Activated B cell treated with CpG ODN at 0.5 μM for 24 hours (primary cell): Measurements from ENCODE around the gene PON3. TPM values are rescaled to one million over a fixed set of nuclear protein-coding genes. Genes with fewer than 3 reads are reported as not detected.
"Not testable (repeated sequence)": the region's sequence is repeated elsewhere in the genome, so short reads cannot be mapped to it uniquely, and the experiment has no call there.

Experiments
- ATAC-seq: fragments of 200-7000 bp; cut with Tn5 transposase; one replicate; pipeline ENCODE4 v1.10.0; 2021; ENCODE audit warnings: low read depth, mild to moderate bottlenecking, moderate library complexity
- CTCF ChIA-PET: fragments of 350-600 bp; sonication (Branson Sonifier 250); formaldehyde crosslinking; loops from one replicate; lab custom pipeline; 2021; ENCODE audit warnings: antibody characterized with exemption; lab: Charles Lee
- POLR2A ChIA-PET: fragments of 350-600 bp; sonication (Branson Sonifier 250); formaldehyde crosslinking; loops from one replicate; lab custom pipeline; 2021; ENCODE audit warnings: antibody characterized with exemption; lab: Charles Lee
- DNase-seq: peaks from one replicate; pipeline ENCODE4 v3.0.0; 2022
- H3K27ac Mint-ChIP-seq: one replicate; pipeline ENCODE4 v1.8.0; 2020; ENCODE audit warnings: mixed read lengths
- H3K27me3 Mint-ChIP-seq: one replicate; pipeline ENCODE4 v1.8.0; 2021; ENCODE audit warnings: mixed read lengths
- H3K36me3 Mint-ChIP-seq: one replicate; pipeline ENCODE4 v1.8.0; 2021; ENCODE audit warnings: low read depth, mixed read lengths
- H3K4me1 Mint-ChIP-seq: one replicate; pipeline ENCODE4 v1.8.0; 2021; ENCODE audit warnings: mixed read lengths
- H3K4me3 Mint-ChIP-seq: one replicate; pipeline ENCODE4 v1.8.0; 2020; ENCODE audit warnings: mild to moderate bottlenecking, mixed read lengths
- H3K9me3 Mint-ChIP-seq: one replicate; pipeline ENCODE4 v1.8.0; 2020; ENCODE audit warnings: mixed read lengths
- CTCF ChIP-seq: fragments of 200-600 bp; IDR thresholded peaks from one replicate; pipeline ENCODE4 v1.8.0; 2022; ENCODE audit warnings: antibody characterized with exemption, mild to moderate bottlenecking
- intact Hi-C: fragments of 100-400 bp; cut with micrococcal nuclease; formaldehyde crosslinking; loops from one replicate; pipeline ENCODE4 v1.15.1; 2024
- total RNA-seq: library from RNA; stranded (reverse); gene quantifications from 2 replicates; pipeline ENCODE4 v1.2.3, GENCODE V29; 2022

The PON3 gene
- total RNA-seq, 1 donor from 2014 or later: not detected

GRCh38 chr7:95391761-95392160 is 4.4 kb downstream of the PON3 start:
- TF ChIP-seq CTCF: no peak
- H3K9me3 Mint-ChIP-seq: peaks cover 6% of the 10 kb centered on the region
- no peaks in the 10 kb centered on the region for H3K36me3 Mint-ChIP-seq
- intact Hi-C loops: no loop called here
- H3K27ac Mint-ChIP-seq: no peak overlapping the region
- ATAC-seq (no peak), DNase-seq (no peak)
- CTCF ChIA-PET: interaction anchor here (1.0 kb wide), 1 partner anchor 87 kb away, joined by 3 read pairs; no protein-coding TSS in a partner anchor
- H3K27me3 Mint-ChIP-seq: peaks cover 31% of the 10 kb centered on the region
- no peak overlapping the region for H3K4me3 Mint-ChIP-seq
- H3K4me1 Mint-ChIP-seq: peaks cover 9% of the 10 kb centered on the region
- POLR2A ChIA-PET: no interaction called here

GRCh38 chr7:95389516-95389915 is 6.7 kb downstream of the PON3 start:
- Mint-ChIP-seq H3K27ac (no peak overlapping the region), H3K4me3 (no peak overlapping the region), H3K4me1 (no peaks in the 10 kb centered on the region), H3K27me3 (peaks cover 27% of the 10 kb centered on the region), H3K9me3 (peaks cover 6% of the 10 kb centered on the region), H3K36me3 (no peaks in the 10 kb centered on the region)
- no peak for ATAC-seq
- CTCF ChIA-PET: no interaction called here
- POLR2A ChIA-PET: no interaction called here
- TF ChIP-seq CTCF: no peak
- intact Hi-C loops: no loop called here
- no peak for DNase-seq

- ATAC-seq, DNase-seq, H3K9me3 Mint-ChIP-seq, H3K27ac Mint-ChIP-seq, POLR2A ChIA-PET, H3K4me3 Mint-ChIP-seq, H3K36me3 Mint-ChIP-seq, intact Hi-C loops, CTCF ChIA-PET, H3K4me1 Mint-ChIP-seq: not testable (repeated sequence)
- peaks cover 10% of the 10 kb centered on the region for H3K27me3 Mint-ChIP-seq
These were observed 16.7 kb downstream of the PON3 start for GRCh38 chr7:95379457-95379856.

DNA sequence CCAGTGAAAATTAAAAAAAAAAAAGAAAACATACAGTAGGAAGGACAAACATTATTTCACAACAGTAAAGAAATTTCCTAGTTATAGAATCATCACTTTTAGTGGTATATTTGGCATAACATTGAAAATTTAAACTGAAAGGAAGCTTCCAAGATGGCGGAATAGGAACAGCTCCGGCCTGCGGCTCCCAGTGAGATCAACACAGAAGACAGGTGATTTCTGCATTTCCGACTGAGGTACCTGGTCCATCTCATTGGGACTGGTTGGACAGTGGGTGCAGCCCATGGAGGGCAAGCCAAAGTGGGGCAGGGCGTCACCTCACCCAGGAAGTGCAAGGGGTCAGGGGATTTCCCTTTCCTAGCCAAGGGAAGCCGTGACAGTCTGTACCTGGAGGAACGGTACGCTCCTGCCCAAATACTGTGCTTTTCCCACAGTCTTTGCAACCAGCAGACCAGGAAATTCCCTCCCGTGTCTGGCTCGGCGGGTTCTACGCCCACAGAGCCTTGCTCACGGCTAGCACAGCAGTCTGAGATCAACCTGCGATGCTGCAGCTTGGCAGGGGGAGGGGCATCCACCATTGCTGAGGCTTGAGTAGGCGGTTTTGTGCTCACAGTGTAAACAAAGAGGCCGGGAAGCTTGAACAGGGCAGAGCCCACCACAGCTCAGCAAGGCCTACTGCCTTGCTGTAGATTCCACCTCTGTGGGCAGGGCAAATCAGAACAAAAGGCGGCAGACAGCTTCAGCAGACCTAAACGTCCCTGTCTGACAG is 19.4 kb downstream of the PON3 start:
- no peak for TF ChIP-seq CTCF
- ChIA-PET POLR2A (no interaction called here), CTCF (no interaction called here)
- peaks cover 10% of the 10 kb centered on the region for H3K27me3 Mint-ChIP-seq
- H3K4me1 Mint-ChIP-seq: no peaks in the 10 kb centered on the region
- intact Hi-C loops: no loop called here
- ATAC-seq: no peak
- no peak overlapping the region for H3K27ac Mint-ChIP-seq
- no peaks in the 10 kb centered on the region for H3K36me3 Mint-ChIP-seq
- no peaks in the 10 kb centered on the region for H3K9me3 Mint-ChIP-seq
- no peak for DNase-seq
- H3K4me3 Mint-ChIP-seq: no peak overlapping the region

DNA sequence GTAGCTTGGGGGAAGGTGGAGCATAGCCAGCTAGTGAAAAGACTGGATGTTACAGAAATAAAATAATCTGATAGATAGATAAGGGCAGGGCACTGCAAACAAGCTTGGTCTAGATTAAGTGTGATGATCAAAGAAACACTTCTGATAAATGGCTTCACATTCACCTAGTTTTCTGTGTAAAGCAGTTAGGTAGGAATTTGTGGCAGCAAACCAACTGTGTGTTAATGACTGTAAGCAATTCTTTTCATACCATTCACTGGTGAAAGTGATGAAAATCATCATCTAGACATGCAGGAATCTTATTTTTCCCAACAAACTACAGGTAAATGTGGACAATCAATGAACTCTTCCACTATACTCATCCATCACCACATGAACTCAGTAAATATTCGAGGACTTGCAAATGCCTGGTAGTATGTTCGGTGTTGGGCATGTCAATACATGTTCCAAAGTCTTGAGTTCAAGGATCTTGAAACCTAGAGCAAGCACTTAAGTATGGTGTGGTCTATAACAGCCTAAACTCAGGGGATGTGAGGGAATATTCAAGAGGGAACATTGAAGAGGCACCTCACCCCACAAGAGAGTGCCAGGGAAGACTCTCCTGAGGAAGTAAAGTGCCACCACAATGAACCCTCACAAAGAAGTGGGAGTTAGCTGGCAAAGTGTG is 20.5 kb downstream of the PON3 start:
- no peaks in the 10 kb centered on the region for H3K36me3 Mint-ChIP-seq
- no peaks in the 10 kb centered on the region for H3K9me3 Mint-ChIP-seq
- H3K27ac Mint-ChIP-seq: no peak overlapping the region
- DNase-seq (no peak), ATAC-seq (no peak)
- intact Hi-C loops: no loop called here
- H3K4me3 Mint-ChIP-seq: no peak overlapping the region
- peaks cover 9% of the 10 kb centered on the region for H3K27me3 Mint-ChIP-seq
- CTCF ChIA-PET: no interaction called here
- POLR2A ChIA-PET: no interaction called here
- no peaks in the 10 kb centered on the region for H3K4me1 Mint-ChIP-seq
- no peak for TF ChIP-seq CTCF
